Stimulated activated CD8-positive, alpha-beta memory T cell treated with anti-CD3 and anti-CD28 coated beads, Interleukin-2, amount 100 ng/mL, for 48 hours (primary cell): ENCODE measurements around the gene PPP1R1B.

Source experiments
- DNase-seq, 2 donors: peaks; one replicate each; pipeline ENCODE4 v3.0.0-alpha.2; 2020; ENCODE audit warnings: low read depth in 2 of 2

The PPP1R1B gene

GRCh38 chr17:39632153-39632941 lies 5.6 kb downstream of the PPP1R1B start:
- no peak for DNase-seq

GRCh38 chr17:39633570-39634183 lies 6.9 kb downstream of the PPP1R1B start:
- DNase-seq: no peak

- DNase-seq: no peak
Measured at GRCh38 chr17:39634384-39634871, 7.7 kb downstream of the PPP1R1B start.

- no peak for DNase-seq
Measured at GRCh38 chr17:39635614-39636176, 8.9 kb downstream of the PPP1R1B start.

- no peak for DNase-seq
Measured at GRCh38 chr17:39636587-39636926, 9.8 kb downstream of the PPP1R1B start.

- peak; percentile 90 for DNase-seq
Measured at GRCh38 chr17:39636927-39637736, 10.4 kb downstream of the PPP1R1B start, which contains the start of gene STARD3. TSS of gene STARD3 (plus strand) at chr17:39637144. CDS start at chr17:39653532, 16,388 bp downstream.

GRCh38 chr17:39638317-39638716 lies 11.6 kb downstream of the PPP1R1B start:
- no peak for DNase-seq

- no peak for DNase-seq
Measured at GRCh38 chr17:39639043-39639442, 12.3 kb downstream of the PPP1R1B start.

GRCh38 chr17:39639566-39640458 lies 13.1 kb downstream of the PPP1R1B start:
- DNase-seq: no peak

- DNase-seq: no peak
Measured at GRCh38 chr17:39640591-39641031, 13.9 kb downstream of the PPP1R1B start.

- no peak for DNase-seq
Measured at GRCh38 chr17:39641097-39641496, 14.3 kb downstream of the PPP1R1B start.

GRCh38 chr17:39641883-39642282 lies 15.1 kb downstream of the PPP1R1B start:
- DNase-seq: no peak

- DNase-seq: no peak
Measured at GRCh38 chr17:39642291-39643074, 15.7 kb downstream of the PPP1R1B start.

- no peak for DNase-seq
Measured at GRCh38 chr17:39643271-39643670, 16.5 kb downstream of the PPP1R1B start.

- DNase-seq: no peak
Measured at GRCh38 chr17:39647256-39647655, 20.5 kb downstream of the PPP1R1B start.

GRCh38 chr17:39648616-39649366 lies 22.0 kb downstream of the PPP1R1B start:
- DNase-seq: no peak

GRCh38 chr17:39650121-39650579 lies 23.4 kb downstream of the PPP1R1B start:
- no peak for DNase-seq

GRCh38 chr17:39651923-39652586 lies 25.3 kb downstream of the PPP1R1B start:
- DNase-seq: no peak
